DOHH2 (cell line): ENCODE measurements around the gene GRIPAP1.

ENCODE experiments used
- CTCF ChIP-seq: fragments of 200-600 bp; sonication (generic); IDR thresholded peaks from one replicate; pipeline ENCODE4 v1.5.1; 2014; ENCODE audit warnings: antibody characterized with exemption, mild to moderate bottlenecking, low read depth, low read length; ENCODE audit not compliant: poor library complexity, severe bottlenecking
- EZH2phosphoT487 ChIP-seq: fragments of 200-600 bp; sonication (generic); IDR thresholded peaks from 2 replicates; pipeline ENCODE4 v1.6.1; 2017; ENCODE audit warnings: borderline replicate concordance, mild to moderate bottlenecking, antibody characterized with exemption, low read length, moderate library complexity, mixed read lengths

GRCh38 chrX:49019599-49020249, 17.7 kb upstream of the GRIPAP1 start:
- TF ChIP-seq CTCF, result no peak
- TF ChIP-seq EZH2phosphoT487, result no peak
